ENCODE data around the gene ARL6IP4. TPM values are rescaled to one million over a fixed set of nuclear protein-coding genes. Genes with fewer than 3 reads are reported as not detected.

Gene ARL6IP4
- total RNA-seq, 4 donors from 2014 or later: 84.2 to 212 (median 153) TPM

DNA sequence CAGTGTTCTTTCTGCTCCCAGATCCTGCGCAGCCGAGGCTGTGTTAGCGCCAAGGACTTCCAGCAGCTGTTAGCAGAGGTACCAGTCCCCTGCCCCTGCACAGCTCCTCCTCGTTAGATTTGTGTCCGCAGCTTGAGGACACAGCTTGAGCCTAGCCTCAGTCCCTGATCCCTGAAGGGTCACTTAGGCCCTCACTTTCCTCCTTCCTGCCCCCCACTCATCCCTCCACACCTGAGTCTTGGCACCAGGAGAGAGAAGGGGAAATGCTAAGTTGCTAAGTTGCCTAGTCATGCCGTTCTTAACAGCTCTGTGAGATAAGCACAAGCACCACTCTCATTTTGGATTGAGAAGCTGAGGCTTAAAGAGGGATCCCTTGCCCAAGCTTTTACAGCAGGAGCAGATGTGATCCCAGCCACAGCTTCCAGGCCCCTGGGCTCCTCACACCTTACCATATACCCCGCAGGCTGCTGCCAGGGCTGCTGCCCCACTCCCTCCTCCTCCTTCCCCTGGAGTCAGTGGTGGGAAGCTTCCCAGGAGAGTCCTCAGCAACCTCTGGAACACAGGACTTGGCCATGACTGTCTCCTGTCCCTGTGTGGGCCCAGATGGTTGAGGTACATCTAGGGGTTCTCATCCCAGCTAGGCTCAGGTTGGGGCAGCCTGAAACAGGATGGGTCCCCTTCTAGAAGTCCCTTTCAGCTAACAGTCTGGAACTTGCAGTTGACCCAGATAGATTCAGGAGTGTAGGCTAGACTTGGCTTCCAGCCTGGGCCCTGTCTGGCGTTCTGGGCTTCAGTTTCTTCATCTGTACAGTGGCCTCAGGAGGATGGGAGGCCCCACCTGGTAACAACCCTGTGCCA, 4.5 kb upstream of the ARL6IP4 start:
- Histone ChIP-seq H3K36me3 (peaks cover 0 to 23% (median 0%) of the 10 kb centered on the region in 3 donors), H3K27ac (peak overlapping the region; percentile 96 to 99 (median 98)), H3K9me3 (no peaks in the 10 kb centered on the region), H3K4me1 (peaks cover 33 to 57% (median 38%) of the 10 kb centered on the region in 3 donors), H3K4me3 (peak overlapping the region; percentile 59 to 91 (median 84)), H3K27me3 (no peaks in the 10 kb centered on the region)
- 16% methylated on average over 5 of the region's 8 CpGs; no CpG with 5 or more reads in 1 of the 2 donors for WGBS, 2 donors
- no peak for TF ChIP-seq POLR2A (IDR thresholded peaks at IDR 0.05)
- TF ChIP-seq, protein P1, sequence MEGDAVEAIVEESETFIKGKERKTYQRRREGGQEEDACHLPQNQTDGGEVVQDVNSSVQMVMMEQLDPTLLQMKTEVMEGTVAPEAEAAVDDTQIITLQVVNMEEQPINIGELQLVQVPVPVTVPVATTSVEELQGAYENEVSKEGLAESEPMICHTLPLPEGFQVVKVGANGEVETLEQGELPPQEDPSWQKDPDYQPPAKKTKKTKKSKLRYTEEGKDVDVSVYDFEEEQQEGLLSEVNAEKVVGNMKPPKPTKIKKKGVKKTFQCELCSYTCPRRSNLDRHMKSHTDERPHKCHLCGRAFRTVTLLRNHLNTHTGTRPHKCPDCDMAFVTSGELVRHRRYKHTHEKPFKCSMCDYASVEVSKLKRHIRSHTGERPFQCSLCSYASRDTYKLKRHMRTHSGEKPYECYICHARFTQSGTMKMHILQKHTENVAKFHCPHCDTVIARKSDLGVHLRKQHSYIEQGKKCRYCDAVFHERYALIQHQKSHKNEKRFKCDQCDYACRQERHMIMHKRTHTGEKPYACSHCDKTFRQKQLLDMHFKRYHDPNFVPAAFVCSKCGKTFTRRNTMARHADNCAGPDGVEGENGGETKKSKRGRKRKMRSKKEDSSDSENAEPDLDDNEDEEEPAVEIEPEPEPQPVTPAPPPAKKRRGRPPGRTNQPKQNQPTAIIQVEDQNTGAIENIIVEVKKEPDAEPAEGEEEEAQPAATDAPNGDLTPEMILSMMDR (IDR thresholded peaks at IDR 0.05): no peak
- no peak for DNase-seq
- intact Hi-C loops (cut with DNase I): no loop called here

- peak overlapping the region in 2 of 4 donors; percentile 59 to 90 for H3K4me3 ChIP-seq
- DNase-seq: no peak
- 77% methylated on average over 14 of the region's 15 CpGs; no CpG with 5 or more reads in 1 of the 2 donors for WGBS, 2 donors
- H3K36me3 ChIP-seq: peaks cover 0 to 23% (median 0%) of the 10 kb centered on the region in 3 donors
- H3K9me3 ChIP-seq: no peaks in the 10 kb centered on the region
- intact Hi-C loops (cut with DNase I): no loop called here
- peaks cover 39 to 63% (median 43%) of the 10 kb centered on the region in 3 donors for H3K4me1 ChIP-seq
- peak overlapping the region in 1 of 4 donors; percentile 99 for H3K27ac ChIP-seq
- no peak for TF ChIP-seq POLR2A (IDR thresholded peaks at IDR 0.05)
- TF ChIP-seq, protein P1 (IDR thresholded peaks at IDR 0.05): no peak
- H3K27me3 ChIP-seq: no peaks in the 10 kb centered on the region
Observed at GRCh38 chr12:122976648-122976975, 3.9 kb upstream of the ARL6IP4 start.

- Histone ChIP-seq H3K36me3 (peaks cover 0 to 28% (median 0%) of the 10 kb centered on the region in 3 donors), H3K9me3 (no peaks in the 10 kb centered on the region), H3K27me3 (no peaks in the 10 kb centered on the region), H3K4me1 (peaks cover 44 to 68% (median 48%) of the 10 kb centered on the region in 3 donors), H3K27ac (no peak overlapping the region), H3K4me3 (no peak overlapping the region)
- intact Hi-C loops (cut with DNase I): no loop called here
- 87 to 93% methylated on average over 3 to 6 of the region's 6 CpGs for WGBS, 2 donors
- no peak for DNase-seq
- no peak for TF ChIP-seq POLR2A (IDR thresholded peaks at IDR 0.05)
- TF ChIP-seq, protein P1 (IDR thresholded peaks at IDR 0.05): no peak
Observed at GRCh38 chr12:122977153-122977552, 3.3 kb upstream of the ARL6IP4 start.

GRCh38 chr12:122977655-122978392, 2.7 kb upstream of the ARL6IP4 start:
- intact Hi-C loops (cut with DNase I): no loop called here
- peaks cover 51 to 75% (median 55%) of the 10 kb centered on the region in 3 donors for H3K4me1 ChIP-seq
- H3K4me3 ChIP-seq: no peak overlapping the region
- 73 to 100% methylated on average over 1 to 3 of the region's 9 CpGs for WGBS, 2 donors
- H3K9me3 ChIP-seq: no peaks in the 10 kb centered on the region
- H3K36me3 ChIP-seq: peaks cover 0 to 35% (median 0%) of the 10 kb centered on the region in 3 donors
- DNase-seq: no peak
- no peak for TF ChIP-seq POLR2A (IDR thresholded peaks at IDR 0.05)
- TF ChIP-seq, protein P1 (IDR thresholded peaks at IDR 0.05): no peak
- no peaks in the 10 kb centered on the region for H3K27me3 ChIP-seq
- H3K27ac ChIP-seq: no peak overlapping the region

Data from esophagus squamous epithelium (tissue), 5 donors.